HepG2 (cell line): ENCODE results near the gene NUCB1. TPM values are rescaled to one million over a fixed set of nuclear protein-coding genes. Genes with fewer than 3 reads are reported as not detected.

Experiments used
- ATAC-seq: fragments of 200-7000 bp; cut with Tn5 transposase; 3 replicates; pipeline ENCODE4 v1.9.1; 2020; ENCODE audit warnings: mild to moderate bottlenecking, moderate library complexity
- BruUV-seq: library from RNA; stranded (reverse); fragments of 400-500 nt; replicated peaks from 2 replicates; lab custom pipeline; 2021; lab: Mats Ljungman, UMichigan
- CTCF ChIA-PET: fragments of 300-600 bp; formaldehyde crosslinking; extraction: SDS; loops from one replicate; lab custom pipeline; 2021; ENCODE audit warnings: low total read pairs, inconsistent platforms, low intra/inter-chr PET ratio; lab: Yijun Ruan, JAX
- POLR2A ChIA-PET: fragments of 350-600 bp; sonication (Branson Sonifier 250); formaldehyde crosslinking; loops from one replicate; lab custom pipeline; 2020; ENCODE audit warnings: antibody characterized with exemption, inconsistent platforms; lab: Yijun Ruan, JAX
- DNase-seq: peaks from one replicate; pipeline ENCODE4 v3.0.0-alpha.2; 2015; ENCODE audit warnings: low spot score
- FAIRE-seq: peaks from 3 replicates; lab custom pipeline; 2011; peaks lifted over from hg19 to GRCh38; lab: Jason Lieb, UNC
- H2AFZ ChIP-seq: one replicate; pipeline ENCODE4 v1.6.1; 2011; ENCODE audit warnings: low read length, inconsistent platforms
- H3K27ac ChIP-seq: fragments of 300-600 bp; 3 replicates; pipeline ENCODE4 v1.8.0; 2011; ENCODE audit warnings: mixed run types, mild to moderate bottlenecking, mixed read lengths, low read length, inconsistent platforms; ENCODE audit not compliant: insufficient read depth; ENCODE audit errors: extremely low read length
- H3K27me3 ChIP-seq, 2 experiments: fragments of 200-600 bp in 1 of 2; 2 replicates in 1 of 2; 3 replicates in 1 of 2; pipeline versions ENCODE4 v1.6.0 to v1.8.0; 2011; ENCODE audit warnings: low read length in 2 of 2, mild to moderate bottlenecking in 2 of 2, moderate library complexity in 2 of 2, inconsistent platforms in 1 of 2; ENCODE audit not compliant: insufficient read depth in 2 of 2, control insufficient read depth in 1 of 2
- H3K36me3 ChIP-seq, 2 experiments: fragments of 200-600 bp in 1 of 2; replicated peaks in 1 of 2; 2 replicates in 1 of 2; 3 replicates in 1 of 2; pipeline versions ENCODE4 v1.5.1 to v1.8.0; 2011; ENCODE audit warnings: low read length in 2 of 2, inconsistent platforms in 1 of 2; ENCODE audit not compliant: insufficient read depth in 2 of 2, control insufficient read depth in 1 of 2
- H3K4me1 ChIP-seq: 2 replicates; pipeline ENCODE4 v1.5.1; 2012; ENCODE audit warnings: low read length, inconsistent platforms; ENCODE audit not compliant: insufficient read depth
- H3K4me2 ChIP-seq: 2 replicates; pipeline ENCODE4 v1.6.0; 2011; ENCODE audit warnings: low read depth, low read length, inconsistent platforms
- H3K4me3 ChIP-seq, 3 experiments: fragments of 200-600 bp in 1 of 3; sonication (generic), shearing (Covaris generic) in 1 of 3; replicated peaks in 1 of 3; 2 replicates each; pipeline ENCODE4 v1.5.1; 2011 to 2016; ENCODE audit warnings: low read length in 3 of 3, inconsistent platforms in 2 of 3, low read depth in 2 of 3, mild to moderate bottlenecking in 2 of 3, control low read depth in 1 of 3, mixed read lengths in 1 of 3; ENCODE audit not compliant: insufficient read depth in 1 of 3
- H3K79me2 ChIP-seq: one replicate; pipeline ENCODE4 v1.6.1; 2011; ENCODE audit warnings: low read length, inconsistent platforms; ENCODE audit not compliant: insufficient read depth
- H3K9ac ChIP-seq: 2 replicates; pipeline ENCODE4 v1.6.0; 2011; ENCODE audit warnings: mild to moderate bottlenecking, low read depth, low read length, inconsistent platforms; ENCODE audit not compliant: insufficient read depth
- H3K9me3 ChIP-seq: 2 replicates; pipeline ENCODE4 v1.5.1; 2012; ENCODE audit warnings: mild to moderate bottlenecking, low read length
- H4K20me1 ChIP-seq: 2 replicates; pipeline ENCODE4 v1.6.0; 2011; ENCODE audit warnings: inconsistent platforms, mild to moderate bottlenecking, low read length, moderate library complexity; ENCODE audit not compliant: insufficient read depth
- E2F2 ChIP-seq: sonication (generic); formaldehyde crosslinking; IDR thresholded peaks from 2 replicates; pipeline ENCODE4 v1.4.0; 2020; ENCODE audit warnings: missing genetic modification reagents, borderline replicate concordance
- EP300 ChIP-seq, 3 experiments: sonication (generic) in 1 of 3; formaldehyde crosslinking in 1 of 3; IDR thresholded peaks; 2 replicates each; pipeline versions ENCODE4 v1.5.1 to v1.6.1; 2011 to 2020; ENCODE audit warnings: low read depth in 2 of 3, low read length in 2 of 3, borderline replicate concordance in 1 of 3, improper control_type of control experiment in 1 of 3, mild to moderate bottlenecking in 1 of 3, missing genetic modification reagents in 1 of 3, moderate library complexity in 1 of 3
- HOXA3 ChIP-seq: sonication (generic); formaldehyde crosslinking; IDR thresholded peaks from 2 replicates; pipeline ENCODE4 v1.5.0; 2020; ENCODE audit warnings: missing genetic modification reagents
- MBNL3 ChIP-seq: fragments of 250-450 bp; sonication (Bioruptor Pico); conservative IDR thresholded peaks from 2 replicates; pipeline ENCODE4 v1.8.0; 2022; ENCODE audit warnings: mild to moderate bottlenecking, inconsistent platforms
- PAXIP1 ChIP-seq: sonication (generic); formaldehyde crosslinking; conservative IDR thresholded peaks from 2 replicates; pipeline ENCODE4 v1.4.0; 2020; ENCODE audit warnings: mild to moderate bottlenecking, missing genetic modification reagents, moderate library complexity
- PHF21A ChIP-seq: sonication (generic); formaldehyde crosslinking; IDR thresholded peaks from 2 replicates; pipeline ENCODE4 v1.5.0; 2020; ENCODE audit warnings: mild to moderate bottlenecking, missing genetic modification reagents
- RCOR2 ChIP-seq: IDR thresholded peaks from 2 replicates; pipeline ENCODE4 v1.6.1; 2016; ENCODE audit warnings: missing biosample characterization, missing genetic modification reagents
- SNRNP70 ChIP-seq: fragments of 200-400 bp; formaldehyde crosslinking; IDR thresholded peaks from 2 replicates; pipeline ENCODE4 v1.6.1; 2017; ENCODE audit warnings: mild to moderate bottlenecking, low read depth, low read length, moderate library complexity
- TEAD3 ChIP-seq: optimal IDR thresholded peaks from 2 replicates; pipeline ENCODE3; 2016; ENCODE audit warnings: borderline replicate concordance
- ZNF552 ChIP-seq: sonication (generic); formaldehyde crosslinking; IDR thresholded peaks from 2 replicates; pipeline ENCODE4 v1.9.0; 2022; ENCODE audit warnings: missing genetic modification reagents, mild to moderate bottlenecking, borderline replicate concordance
- ZNF776 ChIP-seq: sonication (generic); formaldehyde crosslinking; IDR thresholded peaks from 2 replicates; pipeline ENCODE4 v1.4.0; 2020; ENCODE audit warnings: mild to moderate bottlenecking, missing genetic modification reagents
- WGBS: methylation state at CpG from one replicate; pipeline ENCODE4 v1.1.6; 2017; ENCODE audit warnings: low lambda C conversion rate; 5-methylcytosine and 5-hydroxymethylcytosine counted together
- in situ Hi-C: cut with HindIII; loops from 2 replicates; pipeline ENCODE4 v1.10.0; 2017; ENCODE audit warnings: low pct_unique_long_range_greater_than_20kb; ENCODE audit not compliant: extremely low pct_ligation_motif_present
- intact Hi-C: fragments of 100-400 bp; cut with micrococcal nuclease; formaldehyde crosslinking; loops from one replicate; pipeline ENCODE4 v1.10.0; 2022; ENCODE audit not compliant: unreplicated experiment
- polyA plus RNA-seq, 8 experiments: library from polyadenylated mRNA; depleted of rRNA in 3 of 8; stranded (reverse) in 7 of 8; unstranded in 1 of 8; fragments of >200 nt; fragmentation: Illumina TruSeq in 4 of 8; extraction: Trizol in 4 of 8; gene quantifications; 2 replicates each; pipeline versions ENCODE4 v1.2.1 to v1.2.3, GENCODE V29; 2011 to 2016; ENCODE audit warnings: low read depth in 4 of 8, missing spikeins in 1 of 8, mixed read lengths in 1 of 8; ENCODE audit not compliant: insufficient read depth in 1 of 8
- total RNA-seq, 5 experiments: library from RNA; depleted of rRNA; stranded (reverse); fragments of >200 nt; fragmentation: Illumina TruSeq; extraction: Trizol; gene quantifications; 2 replicates each; pipeline ENCODE4 v1.2.3, GENCODE V29; 2016; ENCODE audit warnings: low read depth in 1 of 5
- TF ChIP-seq, protein P1 (sequence below): fragments of 450-650 bp; IDR thresholded peaks from 2 replicates; pipeline ENCODE4 v1.6.1; 2016
- TF ChIP-seq, protein P2 (sequence below): sonication (generic); formaldehyde crosslinking; IDR thresholded peaks from 2 replicates; pipeline ENCODE4 v1.8.0; 2022; ENCODE audit warnings: missing genetic modification reagents, mild to moderate bottlenecking, borderline replicate concordance

The NUCB1 gene
- total and polyA plus RNA-seq, 2 of the 13 experiments (the other 11 are each of a cell fraction or from before 2014, with no cell fraction given), result 82.3 to 106 TPM

DNA sequence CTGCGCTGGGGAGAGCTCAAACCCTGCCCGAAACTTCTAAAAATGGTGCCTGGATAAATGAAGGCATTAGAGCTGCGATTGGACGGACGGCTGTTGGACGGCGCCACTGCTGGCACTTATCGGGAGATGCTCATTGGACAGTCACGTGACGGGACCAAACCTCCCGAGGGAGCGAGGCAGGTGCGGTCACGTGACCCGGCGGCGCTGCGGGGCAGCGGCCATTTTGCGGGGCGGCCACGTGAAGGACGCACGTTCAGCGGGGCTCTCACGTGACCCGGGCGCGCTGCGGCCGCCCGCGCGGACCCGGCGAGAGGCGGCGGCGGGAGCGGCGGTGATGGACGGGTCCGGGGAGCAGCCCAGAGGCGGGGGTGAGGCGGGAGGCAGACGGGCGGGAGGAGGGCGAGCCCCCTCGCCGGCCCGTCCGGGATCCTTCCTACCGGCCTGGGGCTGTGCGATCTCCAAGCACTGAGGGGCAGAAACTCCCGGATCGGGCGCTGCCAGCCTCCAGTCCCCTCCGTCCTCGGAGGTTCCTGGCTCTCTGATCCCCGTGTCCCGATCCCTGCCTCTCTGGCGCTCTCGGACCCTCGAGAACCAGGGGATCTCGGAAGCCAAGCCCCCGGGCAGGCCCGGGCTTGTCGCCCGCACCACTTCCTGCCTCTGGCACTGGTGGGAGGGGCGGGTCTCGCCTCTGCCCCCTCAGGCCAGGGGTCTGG is 54.6 kb downstream of the NUCB1 start, which contains the start of gene BAX:
BAX (plus strand) TSS at position 281 of the 713 bp plus-strand sequence; CDS start at position 335, 54 bp downstream.
- H3K4me3 ChIP-seq, result peak within 1 kb of the TSS; percentile 76 to 84 (median 81)
- peak; percentile 96 for DNase-seq
- peaks cover 19% of the 10 kb centered on the region for H3K79me2 ChIP-seq
- peak within 1 kb of the TSS; percentile 82 for H3K27ac ChIP-seq
- in situ Hi-C loops (no loop called here), intact Hi-C loops (no loop called here)
- H3K9me3 ChIP-seq, result no peaks in the 10 kb centered on the region
- no peaks in the 10 kb centered on the region for H3K27me3 ChIP-seq
- POLR2A ChIA-PET, result interaction anchor here (0.6 to 7.8 kb wide), 13 partner anchors 7 to 148 kb away, joined by 3 to 153 read pairs (median 10); partner anchors contain the start of genes DHDH, FTL, GYS1 and NUCB1
- no peaks in the 10 kb centered on the region; the same call in 1 of the 2 replicates for H4K20me1 ChIP-seq
- CTCF ChIA-PET, result no interaction called here
- FAIRE-seq, result peak; percentile 85
- H3K36me3 ChIP-seq, result peaks cover 2 to 3% of the 10 kb centered on the region in 2 experiments; a peak in 1 of 5 replicates
- peak within 1 kb of the TSS; percentile 89 for H3K9ac ChIP-seq
- H3K4me2 ChIP-seq, result peak within 1 kb of the TSS; percentile 97
- BruUV-seq, result TSS peak; percentile 86
- H2AFZ ChIP-seq, result no peak within 1 kb of the TSS
- ATAC-seq, result peak; percentile 81
- WGBS, result 0% methylated on average over 11 of the region's 71 CpGs
- H3K4me1 ChIP-seq, result peaks cover 85% of the 10 kb centered on the region
- TF ChIP-seq MBNL3 (CRISPR knock-in tag) (peak; percentile 97), HOXA3 (CRISPR knock-in tag) (peak; percentile 99), PAXIP1 (CRISPR knock-in tag) (peak; percentile 53), PHF21A (CRISPR knock-in tag) (peak; percentile 31; the same call in 1 of the 2 replicates), E2F2 (0 out of 2 replicates have a peak, but pooled peaks have one; percentile 49), ZNF552 (no peak), RCOR2 (CRISPR knock-in tag) (no peak), SNRNP70 (no peak), EP300 (IDR thresholded peaks at IDR 0.05; ENCODE audit: low read depth in 2 of 2, low read length in 2 of 2) (peak in 1 of 2 experiments; percentile 25; a peak in 1 of 4 replicates), EP300 (CRISPR knock-in tag; IDR thresholded peaks at IDR 0.05; ENCODE audit: borderline replicate concordance) (no peak), TEAD3 (peak; percentile 71), ZNF776 (peak; percentile 89)
- TF ChIP-seq, protein P1, sequence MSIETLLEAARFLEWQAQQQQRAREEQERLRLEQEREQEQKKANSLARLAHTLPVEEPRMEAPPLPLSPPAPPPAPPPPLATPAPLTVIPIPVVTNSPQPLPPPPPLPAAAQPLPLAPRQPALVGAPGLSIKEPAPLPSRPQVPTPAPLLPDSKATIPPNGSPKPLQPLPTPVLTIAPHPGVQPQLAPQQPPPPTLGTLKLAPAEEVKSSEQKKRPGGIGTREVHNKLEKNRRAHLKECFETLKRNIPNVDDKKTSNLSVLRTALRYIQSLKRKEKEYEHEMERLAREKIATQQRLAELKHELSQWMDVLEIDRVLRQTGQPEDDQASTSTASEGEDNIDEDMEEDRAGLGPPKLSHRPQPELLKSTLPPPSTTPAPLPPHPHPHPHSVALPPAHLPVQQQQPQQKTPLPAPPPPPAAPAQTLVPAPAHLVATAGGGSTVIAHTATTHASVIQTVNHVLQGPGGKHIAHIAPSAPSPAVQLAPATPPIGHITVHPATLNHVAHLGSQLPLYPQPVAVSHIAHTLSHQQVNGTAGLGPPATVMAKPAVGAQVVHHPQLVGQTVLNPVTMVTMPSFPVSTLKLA, result peak; percentile 95
- TF ChIP-seq, protein P2, sequence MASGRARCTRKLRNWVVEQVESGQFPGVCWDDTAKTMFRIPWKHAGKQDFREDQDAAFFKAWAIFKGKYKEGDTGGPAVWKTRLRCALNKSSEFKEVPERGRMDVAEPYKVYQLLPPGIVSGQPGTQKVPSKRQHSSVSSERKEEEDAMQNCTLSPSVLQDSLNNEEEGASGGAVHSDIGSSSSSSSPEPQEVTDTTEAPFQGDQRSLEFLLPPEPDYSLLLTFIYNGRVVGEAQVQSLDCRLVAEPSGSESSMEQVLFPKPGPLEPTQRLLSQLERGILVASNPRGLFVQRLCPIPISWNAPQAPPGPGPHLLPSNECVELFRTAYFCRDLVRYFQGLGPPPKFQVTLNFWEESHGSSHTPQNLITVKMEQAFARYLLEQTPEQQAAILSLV, result peak; percentile 77; the same call in 1 of the 2 replicates
